ENCODE results near the gene PRR35.

DNA sequence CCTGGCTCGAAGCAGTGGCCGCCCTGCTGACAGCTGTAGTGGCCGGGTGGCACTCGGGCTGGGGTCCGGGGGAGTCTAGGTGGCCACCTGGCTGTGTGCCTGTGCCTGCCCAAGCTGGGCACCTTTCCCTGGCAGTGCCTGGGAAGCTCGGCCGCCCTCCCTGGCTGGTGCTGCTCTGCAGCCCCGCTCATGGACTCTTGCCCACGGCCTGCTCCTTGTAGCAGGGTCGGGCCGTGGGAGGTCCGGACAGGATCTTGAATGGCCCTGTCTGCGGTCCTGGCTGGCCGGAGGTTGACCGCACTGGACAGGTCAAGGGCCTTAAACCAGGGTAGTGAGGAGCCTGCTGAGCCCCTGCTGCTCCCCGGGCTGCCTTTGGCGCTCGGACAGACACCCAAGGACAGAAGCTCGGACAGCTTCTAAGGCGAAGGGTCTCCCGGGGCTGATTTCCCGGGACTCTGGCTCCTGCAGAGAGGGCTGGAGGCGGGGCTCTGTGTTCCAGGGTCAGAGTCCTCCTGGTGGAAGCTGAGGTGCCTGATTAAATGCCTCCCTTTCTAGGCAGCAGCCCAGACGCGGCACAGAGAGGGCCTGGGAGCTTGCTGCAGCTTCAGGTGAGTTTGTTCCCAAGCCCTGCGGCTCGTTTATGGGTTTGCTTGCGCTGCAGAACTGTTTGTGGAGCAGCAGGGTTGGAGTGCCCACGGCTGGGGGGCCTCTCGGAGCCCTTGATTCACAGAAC is 26.6 kb upstream of the PRR35 start:
- TF ChIP-seq, protein P1, sequence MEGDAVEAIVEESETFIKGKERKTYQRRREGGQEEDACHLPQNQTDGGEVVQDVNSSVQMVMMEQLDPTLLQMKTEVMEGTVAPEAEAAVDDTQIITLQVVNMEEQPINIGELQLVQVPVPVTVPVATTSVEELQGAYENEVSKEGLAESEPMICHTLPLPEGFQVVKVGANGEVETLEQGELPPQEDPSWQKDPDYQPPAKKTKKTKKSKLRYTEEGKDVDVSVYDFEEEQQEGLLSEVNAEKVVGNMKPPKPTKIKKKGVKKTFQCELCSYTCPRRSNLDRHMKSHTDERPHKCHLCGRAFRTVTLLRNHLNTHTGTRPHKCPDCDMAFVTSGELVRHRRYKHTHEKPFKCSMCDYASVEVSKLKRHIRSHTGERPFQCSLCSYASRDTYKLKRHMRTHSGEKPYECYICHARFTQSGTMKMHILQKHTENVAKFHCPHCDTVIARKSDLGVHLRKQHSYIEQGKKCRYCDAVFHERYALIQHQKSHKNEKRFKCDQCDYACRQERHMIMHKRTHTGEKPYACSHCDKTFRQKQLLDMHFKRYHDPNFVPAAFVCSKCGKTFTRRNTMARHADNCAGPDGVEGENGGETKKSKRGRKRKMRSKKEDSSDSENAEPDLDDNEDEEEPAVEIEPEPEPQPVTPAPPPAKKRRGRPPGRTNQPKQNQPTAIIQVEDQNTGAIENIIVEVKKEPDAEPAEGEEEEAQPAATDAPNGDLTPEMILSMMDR (IDR thresholded peaks at IDR 0.05), result no peak
- no peak for TF ChIP-seq POLR2A (IDR thresholded peaks at IDR 0.05)
- TF ChIP-seq EP300 (IDR thresholded peaks at IDR 0.05), result no peak

All from stomach (tissue), 4 donors.